Measurements from ENCODE around the gene C4B. TPM values are rescaled to one million over a fixed set of nuclear protein-coding genes. Genes with fewer than 3 reads are reported as not detected.
"Not testable (repeated sequence)": the region's sequence is repeated elsewhere in the genome, so short reads cannot be mapped to it uniquely, and the experiment has no call there.

The C4B gene
- 1.1 and 1.3 TPM in 2 replicates for total RNA-seq

DNA sequence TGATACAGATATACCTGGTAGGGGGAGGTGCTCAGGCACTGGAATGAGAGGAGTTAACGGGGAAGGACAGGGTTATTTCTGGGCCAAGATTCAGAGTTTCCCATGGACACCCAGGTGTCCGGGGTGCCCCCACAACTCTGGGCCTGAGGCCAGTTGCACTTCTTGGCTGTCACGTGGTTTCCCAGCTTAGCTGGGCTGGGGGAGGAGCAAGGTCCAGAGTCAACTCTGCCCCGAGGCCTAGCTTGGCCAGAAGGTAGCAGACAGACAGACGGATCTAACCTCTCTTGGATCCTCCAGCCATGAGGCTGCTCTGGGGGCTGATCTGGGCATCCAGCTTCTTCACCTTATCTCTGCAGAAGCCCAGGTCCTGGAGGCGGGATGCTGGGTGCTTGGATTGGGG is at the start of gene C4B:
TSS of gene C4B (plus strand) at position 249 of the 400 bp plus-strand sequence. CDS start at position 300, 51 bp downstream.
- not testable (repeated sequence) for DNase-seq (ENCODE audit: extremely low read depth, low read depth, low spot score)

DNA sequence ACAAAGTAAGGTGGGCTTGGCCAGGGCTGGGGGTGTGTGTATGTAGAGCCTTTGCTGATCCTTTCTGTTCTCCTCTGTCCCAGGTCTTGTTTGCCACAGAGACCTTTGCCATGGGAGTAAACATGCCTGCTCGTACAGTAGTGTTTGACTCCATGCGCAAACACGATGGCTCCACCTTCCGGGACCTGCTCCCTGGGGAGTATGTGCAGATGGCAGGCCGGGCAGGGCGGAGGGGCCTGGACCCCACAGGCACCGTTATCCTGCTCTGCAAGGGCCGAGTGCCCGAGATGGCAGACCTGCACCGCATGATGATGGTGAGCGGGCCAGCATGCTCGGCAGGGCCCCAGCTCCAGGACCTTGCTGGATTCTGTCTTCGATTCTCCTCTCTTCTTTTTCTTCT is 48.9 kb upstream of the C4B start:
- DNase-seq (ENCODE audit: extremely low read depth, low read depth, low spot score): no peak

DNA sequence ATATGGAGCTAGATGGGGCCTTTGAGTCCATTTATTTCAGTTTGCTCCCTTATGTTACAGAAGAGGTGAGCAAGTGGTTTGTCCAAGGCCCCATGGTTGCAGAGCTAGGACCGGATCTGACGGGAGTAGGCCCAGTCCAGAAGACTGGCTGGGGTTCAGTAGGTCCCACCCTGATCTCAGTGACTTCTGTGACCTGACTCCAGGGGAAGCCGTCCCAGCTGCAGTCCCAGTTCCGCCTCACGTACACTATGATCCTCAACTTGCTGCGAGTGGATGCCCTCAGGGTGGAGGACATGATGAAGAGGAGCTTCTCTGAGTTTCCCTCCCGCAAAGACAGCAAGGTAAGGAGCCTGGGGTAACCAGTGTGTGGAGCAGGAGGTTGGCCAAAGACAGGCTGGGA is 48.1 kb upstream of the C4B start:
- no peak for DNase-seq (ENCODE audit: extremely low read depth, low read depth, low spot score)

DNA sequence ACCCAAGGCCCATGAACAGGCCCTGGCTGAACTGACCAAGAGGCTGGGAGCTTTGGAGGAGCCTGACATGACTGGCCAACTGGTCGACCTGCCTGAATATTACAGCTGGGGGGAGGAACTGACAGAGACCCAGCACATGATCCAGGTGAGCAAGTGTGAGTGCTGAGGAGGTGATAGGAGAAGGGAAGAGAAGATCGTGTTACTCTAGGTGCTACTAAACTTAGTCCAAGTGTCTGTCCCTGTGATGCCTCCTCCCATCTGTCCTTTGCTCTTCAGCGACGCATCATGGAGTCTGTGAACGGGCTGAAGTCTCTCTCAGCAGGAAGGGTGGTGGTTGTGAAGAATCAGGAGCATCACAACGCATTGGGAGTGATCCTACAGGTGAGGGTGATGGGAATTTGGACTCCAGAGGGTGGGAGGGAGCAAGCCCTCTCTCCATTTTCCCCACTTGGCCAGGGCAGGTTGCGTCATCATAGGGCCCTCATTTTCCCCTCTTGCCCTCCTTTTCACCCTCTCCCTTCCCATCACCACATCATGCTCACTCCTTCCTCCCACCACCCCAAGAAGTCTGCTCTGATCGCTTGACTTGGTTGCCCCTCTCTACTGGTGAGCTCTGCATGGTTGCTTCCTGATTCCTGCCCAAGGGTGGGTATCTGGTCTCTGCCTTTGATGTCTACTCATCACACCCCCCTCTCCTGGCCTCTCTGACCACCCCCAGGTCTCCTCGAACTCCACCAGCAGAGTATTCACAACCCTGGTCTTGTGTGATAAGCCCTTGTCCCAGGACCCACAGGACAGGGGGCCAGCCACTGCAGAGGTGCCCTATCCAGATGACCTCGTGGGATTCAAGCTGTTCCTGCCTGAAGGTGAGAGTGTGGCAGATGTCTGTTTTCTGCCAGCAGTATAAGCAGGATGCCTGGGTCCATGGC is 47.3 kb upstream of the C4B start:
- no peak for DNase-seq (ENCODE audit: extremely low read depth, low read depth, low spot score)

DNA sequence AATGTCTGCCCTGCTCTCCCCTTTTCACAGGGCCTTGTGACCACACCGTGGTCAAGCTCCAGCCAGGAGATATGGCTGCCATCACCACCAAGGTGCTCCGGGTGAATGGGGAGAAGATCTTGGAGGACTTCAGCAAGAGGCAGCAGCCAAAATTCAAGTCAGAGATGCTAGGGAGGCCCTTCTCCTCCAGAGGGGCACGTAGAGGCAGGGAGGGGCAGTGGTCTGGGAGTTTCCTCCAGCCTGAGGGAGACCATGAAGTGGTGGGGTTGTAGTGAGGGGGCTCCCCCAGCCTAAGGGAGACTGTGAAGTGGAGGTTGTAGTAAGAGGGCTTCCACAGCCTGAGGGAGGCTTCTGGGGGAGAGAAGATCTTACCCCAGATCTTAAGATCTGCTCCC is 46.7 kb upstream of the C4B start:
- DNase-seq (ENCODE audit: extremely low read depth, low read depth, low spot score): no peak

DNA sequence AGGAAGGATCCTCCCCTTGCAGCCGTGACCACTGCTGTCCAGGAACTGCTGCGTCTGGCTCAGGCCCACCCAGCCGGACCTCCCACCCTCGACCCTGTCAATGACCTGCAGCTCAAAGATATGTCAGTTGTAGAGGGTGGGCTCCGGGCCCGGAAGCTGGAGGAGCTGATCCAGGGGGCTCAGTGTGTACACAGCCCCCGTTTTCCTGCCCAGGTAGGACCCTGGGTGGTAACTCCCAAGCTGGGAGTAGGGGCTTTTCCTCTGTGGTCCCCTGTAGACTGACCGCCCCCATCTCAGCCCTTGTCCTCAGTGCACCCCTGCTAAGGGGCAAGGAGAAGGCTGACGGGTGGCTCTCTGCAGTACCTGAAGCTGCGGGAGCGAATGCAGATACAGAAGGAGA is 46.3 kb upstream of the C4B start:
- DNase-seq (ENCODE audit: extremely low read depth, low read depth, low spot score): no peak

DNA sequence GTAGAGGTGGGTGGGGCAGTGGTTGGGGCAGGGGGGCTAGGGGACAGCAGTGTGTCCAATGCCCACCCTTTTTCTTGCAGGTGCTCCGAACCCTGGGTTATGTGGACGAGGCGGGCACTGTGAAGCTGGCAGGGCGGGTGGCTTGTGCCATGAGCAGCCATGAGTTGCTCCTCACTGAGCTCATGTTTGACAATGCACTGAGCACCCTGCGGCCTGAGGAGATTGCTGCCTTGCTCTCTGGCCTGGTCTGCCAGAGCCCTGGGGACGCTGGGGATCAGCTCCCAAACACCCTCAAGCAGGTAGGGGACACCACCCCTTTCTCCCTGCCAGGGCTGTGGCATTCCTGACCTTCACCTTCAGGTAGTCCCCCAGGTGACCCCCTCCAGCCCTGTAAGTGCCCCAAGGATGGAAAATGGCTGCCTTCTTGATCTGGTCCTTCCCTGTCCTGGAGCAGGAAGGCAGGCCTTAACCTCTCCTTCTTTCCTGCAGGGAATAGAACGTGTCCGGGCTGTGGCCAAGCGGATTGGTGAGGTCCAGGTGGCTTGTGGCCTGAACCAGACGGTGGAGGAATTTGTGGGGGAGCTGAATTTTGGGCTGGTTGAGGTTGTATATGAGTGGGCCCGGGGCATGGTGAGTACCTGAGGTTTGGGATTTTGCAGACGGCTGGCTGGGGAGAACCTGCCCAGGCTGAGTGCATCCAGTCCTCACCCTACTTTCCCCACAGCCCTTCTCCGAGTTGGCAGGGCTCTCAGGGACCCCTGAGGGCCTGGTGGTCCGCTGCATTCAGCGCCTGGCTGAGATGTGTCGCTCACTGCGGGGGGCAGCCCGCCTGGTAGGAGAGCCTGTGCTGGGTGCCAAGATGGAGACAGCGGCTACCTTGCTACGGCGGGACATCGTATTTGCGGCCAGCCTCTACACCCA is 45.5 kb upstream of the C4B start:
- DNase-seq (ENCODE audit: extremely low read depth, low read depth, low spot score): no peak

DNA sequence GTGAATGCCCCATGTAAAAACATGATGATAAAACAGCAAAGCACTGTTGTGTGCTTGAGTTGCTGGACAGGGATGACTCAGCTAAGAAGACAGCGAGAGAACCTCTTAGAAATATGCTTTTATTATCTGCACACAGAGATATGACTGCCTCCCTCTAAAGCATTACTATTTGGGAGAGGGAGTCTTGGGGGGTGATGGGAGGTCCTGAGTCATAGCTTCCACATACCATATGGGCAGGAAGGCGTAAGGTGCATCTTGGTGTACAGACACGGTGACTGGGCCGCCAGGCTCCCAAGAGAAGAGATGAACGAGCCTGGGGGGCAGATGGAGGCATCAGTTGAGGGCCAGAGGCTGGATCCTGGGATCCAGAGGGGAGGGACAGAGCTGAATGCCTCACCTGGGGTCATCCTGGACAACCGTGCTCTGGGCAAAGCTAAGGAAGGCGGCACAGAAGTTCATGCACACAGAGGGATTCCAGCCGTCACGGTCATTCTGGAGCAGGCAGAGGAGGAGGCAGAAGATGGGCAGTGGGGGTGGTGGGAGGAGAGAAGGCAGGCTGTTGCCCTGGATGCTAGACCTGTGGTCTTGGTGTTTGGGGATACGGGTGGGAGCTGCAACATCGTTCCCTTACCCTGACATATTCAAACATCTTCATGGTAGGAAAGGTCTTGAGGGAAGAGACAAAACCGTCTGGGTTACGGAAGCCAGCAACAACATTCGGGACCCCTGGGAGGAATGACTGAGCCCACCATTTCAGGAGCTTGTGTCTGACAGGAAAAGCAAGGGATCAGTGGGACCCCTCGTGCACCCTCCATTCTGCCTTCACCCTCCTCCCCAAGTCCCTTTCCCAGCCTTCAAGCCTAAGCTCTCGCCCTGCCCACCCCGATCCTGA is 44.6 kb upstream of the C4B start:
- no peak for DNase-seq (ENCODE audit: extremely low read depth, low read depth, low spot score)

DNA sequence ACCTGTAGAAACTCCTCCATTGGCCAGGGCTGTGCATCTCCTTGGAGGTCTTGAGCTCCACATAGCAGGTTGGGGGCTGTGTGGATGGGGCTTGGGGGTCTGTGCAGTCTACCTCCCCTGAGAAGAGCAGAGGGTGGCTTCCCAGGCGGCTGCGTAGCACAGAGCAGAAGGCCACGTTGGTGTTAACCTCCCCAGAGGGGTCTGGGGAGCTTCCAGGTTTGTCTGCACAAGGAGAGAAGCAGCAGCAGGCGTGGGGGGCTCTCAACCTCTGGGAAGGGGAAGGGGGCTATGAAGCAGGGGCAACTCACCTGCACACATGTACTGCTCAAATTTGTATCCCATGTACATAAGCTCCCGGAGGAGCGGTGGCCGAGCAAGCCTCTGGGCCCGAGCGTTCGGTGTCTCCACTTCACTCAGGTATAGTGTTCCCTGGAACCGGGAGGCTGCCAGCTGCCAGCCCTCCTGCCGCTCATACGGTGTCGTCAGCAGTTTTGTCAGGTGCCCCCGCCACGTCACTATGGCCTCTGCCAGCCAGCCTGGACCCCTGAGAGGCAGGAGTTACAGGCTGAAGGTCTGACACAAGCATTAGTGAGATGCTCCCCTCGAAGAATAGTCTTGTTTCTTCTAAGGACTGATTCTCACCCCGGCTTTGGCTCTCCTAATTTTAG is 43.9 kb upstream of the C4B start:
- DNase-seq (ENCODE audit: extremely low read depth, low read depth, low spot score): no peak

DNA sequence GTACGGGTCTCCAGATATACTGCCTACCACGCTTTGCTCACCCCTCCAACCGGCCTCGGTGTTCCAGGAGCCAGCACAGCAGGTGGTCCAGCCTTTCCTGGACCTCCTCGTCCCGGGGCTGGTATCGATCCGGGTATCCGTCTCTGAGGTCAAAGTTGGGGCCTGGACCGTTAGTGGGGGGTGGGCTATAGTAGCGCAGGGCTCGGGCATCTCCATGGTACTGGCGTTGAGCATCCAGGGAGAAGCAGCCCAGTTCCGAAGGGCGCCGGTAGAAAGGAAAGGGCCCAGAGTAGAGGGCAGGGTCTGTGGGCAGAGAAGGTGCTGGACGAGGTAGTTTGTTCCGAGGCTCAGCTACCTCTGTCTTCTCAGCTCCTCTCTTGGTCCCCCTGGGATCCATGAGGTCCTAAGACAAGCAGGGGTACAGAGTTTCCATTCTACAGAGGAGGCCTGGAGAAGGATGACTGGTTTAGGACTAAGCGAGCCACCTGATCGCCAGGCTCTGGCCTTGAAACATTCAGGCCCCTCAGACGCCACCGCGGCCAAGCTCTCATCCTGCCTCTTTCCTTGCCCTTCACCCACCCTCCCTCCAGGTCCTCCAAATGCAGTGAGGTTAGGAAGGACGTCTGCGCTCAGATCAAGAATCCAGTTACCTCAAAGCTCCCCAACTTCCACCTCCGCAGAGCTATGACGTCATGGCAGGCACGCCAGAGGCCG is 43.2 kb upstream of the C4B start:
- DNase-seq (ENCODE audit: extremely low read depth, low read depth, low spot score): no peak

DNA sequence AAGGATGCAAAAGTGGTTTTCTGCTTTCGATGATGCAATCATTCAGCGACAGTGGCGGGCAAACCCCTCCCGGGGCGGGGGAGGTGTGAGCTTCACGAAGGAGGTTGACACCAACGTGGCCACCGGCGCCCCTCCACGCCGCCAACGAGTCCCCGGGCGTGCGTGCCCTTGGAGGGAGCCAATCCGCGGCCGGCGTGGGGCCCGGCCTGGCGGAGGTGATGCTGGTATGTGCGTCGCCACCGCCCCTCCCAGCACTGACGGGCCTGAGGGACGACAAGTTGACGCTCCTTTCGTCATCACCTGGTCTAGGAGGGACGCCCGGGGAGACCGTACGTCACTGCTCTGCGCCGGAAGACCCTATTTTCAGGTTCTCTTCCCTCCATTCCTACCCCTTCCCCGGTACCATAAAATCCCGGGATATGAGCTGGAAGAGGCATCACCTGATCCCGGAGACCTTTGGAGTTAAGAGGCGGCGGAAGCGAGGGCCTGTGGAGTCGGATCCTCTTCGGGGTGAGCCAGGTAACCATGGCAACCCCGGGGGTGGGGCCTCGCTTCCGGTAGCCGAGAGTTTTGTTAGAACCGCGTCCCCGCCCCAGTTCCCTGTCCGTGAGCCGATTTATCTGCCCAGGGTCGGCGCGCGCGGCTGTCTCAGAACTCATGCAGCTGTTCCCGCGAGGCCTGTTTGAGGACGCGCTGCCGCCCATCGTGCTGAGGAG is 42.4 kb upstream of the C4B start, which contains the start of gene DXO:
TSS of gene DXO (minus strand) at position 146 of the 716 bp plus-strand sequence. CDS start 463 bp downstream, outside the sequence.
- DNase-seq (ENCODE audit: extremely low read depth, low read depth, low spot score): peak; percentile 88

DNA sequence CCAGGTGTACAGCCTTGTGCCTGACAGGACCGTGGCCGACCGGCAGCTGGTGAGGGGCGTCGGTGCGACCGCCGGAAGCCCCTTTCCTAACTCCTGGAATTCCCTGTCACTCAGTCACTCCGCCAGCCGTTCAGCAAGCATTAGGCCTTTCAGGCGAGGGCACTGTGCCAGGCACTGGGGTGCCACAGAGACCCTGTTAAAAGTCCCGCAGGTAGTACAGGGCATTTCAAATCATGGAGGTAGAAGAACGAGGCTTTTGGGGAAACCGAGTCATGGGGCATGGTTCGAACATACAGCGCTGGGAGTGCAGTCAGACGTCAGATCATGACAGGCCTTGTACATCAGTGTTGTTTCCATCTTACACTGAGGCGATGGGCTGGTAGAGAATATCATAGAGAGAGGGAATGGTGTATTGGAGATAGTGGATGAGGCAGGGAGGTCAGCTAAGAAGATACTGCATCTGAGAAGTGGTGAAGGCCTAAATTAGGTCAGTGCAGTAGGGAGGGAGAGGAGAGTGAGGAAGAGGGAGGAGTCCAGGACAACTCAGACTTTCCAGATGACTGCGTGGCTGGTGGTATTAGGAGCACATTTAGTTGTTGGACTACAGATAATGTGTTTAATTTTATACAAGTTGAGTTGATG is 41.8 kb upstream of the C4B start:
- DNase-seq (ENCODE audit: extremely low read depth, low read depth, low spot score): no peak

DNA sequence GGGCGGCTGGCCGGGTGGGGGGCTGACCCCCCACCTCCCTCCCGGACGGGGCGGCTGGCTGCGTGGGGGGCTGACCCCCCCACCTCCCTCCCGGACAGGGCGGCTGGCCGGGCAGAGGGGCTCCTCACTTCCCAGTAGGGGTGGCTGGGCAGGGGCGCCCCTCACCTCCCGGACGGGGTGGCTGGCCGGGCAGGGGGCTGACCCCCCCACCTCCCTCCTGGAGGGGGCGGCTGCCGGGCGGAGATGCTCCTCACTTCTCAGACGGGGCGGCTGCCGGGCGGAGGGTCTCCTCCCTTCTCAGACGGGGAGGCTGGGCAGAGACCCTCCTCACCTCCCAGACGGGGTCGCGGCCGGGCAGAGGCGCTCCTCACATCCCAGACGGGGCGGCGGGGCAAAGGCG is 38.5 kb upstream of the C4B start:
- DNase-seq (ENCODE audit: extremely low read depth, low read depth, low spot score): not testable (repeated sequence)

DNA sequence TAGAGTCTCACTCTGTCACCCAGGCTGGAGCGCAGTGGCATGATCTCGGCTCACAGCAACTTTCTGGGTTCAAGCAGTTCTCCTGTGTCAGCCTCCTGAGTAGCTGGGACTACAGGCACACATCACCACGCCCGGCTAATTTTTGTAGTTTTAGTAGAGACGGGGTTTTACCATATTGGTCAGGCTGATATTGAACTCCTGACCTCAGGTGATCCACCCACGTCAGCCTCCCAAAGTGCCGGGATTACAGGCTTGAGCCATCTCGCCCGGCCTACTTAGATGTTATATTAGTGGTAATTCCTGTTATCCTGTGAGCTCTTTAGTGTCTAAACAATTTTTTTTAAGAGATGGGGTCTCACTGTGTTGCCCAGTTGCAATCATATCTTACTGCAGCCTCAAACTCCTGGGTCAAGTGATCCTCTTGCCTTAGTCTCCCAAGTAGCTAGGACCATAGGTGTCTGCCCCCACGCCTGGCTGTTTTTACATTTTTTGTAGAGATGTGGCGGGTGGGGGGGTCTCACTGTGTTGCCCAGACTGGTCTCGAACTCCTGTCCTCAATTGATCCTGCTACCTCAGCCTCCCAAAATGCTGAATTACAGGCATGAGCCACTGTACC is 36.7 kb upstream of the C4B start:
- no peak for DNase-seq (ENCODE audit: extremely low read depth, low read depth, low spot score)

DNA sequence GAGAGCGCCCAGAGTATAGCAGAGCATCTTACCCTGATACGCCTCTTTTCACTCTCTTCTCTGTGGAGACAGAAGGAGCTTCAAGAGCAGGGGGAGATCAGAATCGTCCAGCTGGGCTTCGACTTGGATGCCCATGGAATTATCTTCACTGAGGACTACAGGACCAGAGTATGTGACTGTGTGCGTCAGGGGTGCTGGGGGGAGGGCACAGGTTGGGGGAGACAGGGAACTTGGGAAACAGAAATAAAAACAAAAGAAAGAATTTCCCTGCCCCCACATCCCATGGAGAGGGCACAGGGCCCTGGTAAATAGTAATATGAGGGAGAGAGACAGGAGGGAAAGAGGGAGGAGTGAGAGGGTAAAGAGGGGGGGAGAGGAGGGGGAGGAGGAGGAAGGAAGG is 35.8 kb upstream of the C4B start:
- DNase-seq (ENCODE audit: extremely low read depth, low read depth, low spot score): no peak

DNA sequence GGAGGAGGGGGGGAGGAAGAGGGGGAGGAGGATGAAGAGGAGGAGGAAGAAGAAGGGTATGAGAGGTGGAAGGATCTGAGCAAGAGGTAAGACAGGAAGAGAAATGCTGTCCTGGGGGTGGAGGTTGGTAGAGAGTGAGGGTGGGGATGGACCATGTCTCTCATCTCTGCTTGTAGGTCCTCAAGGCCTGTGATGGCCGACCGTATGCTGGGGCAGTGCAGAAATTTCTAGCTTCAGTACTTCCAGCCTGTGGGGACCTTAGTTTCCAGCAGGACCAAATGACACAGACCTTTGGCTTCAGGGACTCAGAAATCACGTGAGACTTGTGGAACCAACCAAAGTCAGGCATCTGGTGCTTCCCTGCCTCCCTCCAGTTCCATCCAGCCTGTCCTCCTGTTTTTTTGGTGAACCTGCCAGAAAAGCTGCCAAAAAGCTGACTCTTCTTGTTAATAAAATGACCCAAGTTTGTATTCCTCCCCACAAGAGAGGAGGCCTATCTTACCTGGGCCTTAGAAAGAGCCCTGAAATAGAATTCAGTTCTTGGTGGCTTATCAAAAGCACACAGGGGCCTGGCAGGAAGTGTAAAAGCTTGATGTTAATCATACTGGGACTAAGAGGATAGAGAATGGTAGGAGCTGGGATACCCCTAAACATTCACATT is 35.2 kb upstream of the C4B start:
- no peak for DNase-seq (ENCODE audit: extremely low read depth, low read depth, low spot score)

DNA sequence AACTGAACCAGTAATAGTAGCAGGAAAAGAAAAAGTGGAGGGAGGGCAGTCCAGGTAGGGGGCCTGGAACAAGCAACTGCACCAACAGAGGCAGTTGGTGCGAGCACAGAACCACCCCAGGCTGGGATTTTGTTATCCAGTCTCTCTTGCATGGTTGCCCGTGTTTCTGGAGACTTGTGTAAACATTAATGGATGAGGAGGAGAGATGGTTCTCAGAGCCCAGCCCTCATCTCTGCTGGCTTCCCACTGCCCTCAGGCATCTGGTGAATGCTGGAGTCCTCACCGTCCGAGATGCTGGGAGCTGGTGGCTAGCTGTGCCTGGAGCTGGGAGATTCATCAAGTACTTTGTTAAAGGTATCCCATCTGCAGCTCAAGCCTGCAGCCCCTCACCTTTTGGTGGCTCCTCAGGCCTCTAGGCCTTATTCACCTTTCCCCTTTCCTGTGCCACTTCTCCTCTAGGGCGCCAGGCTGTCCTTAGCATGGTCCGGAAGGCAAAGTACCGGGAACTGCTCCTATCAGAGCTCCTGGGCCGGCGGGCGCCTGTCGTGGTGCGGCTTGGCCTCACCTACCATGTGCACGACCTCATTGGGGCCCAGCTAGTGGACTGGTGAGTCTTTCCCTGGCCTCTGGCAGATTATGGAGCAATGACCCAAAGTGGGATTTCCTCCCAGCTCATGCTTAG is 34.3 kb upstream of the C4B start:
- DNase-seq (ENCODE audit: extremely low read depth, low read depth, low spot score): not testable (repeated sequence)

Data from glomerular endothelial cell (primary cell).